Endodermal cell (in vitro differentiated cells): ENCODE data around the gene BARX1. TPM values are rescaled to one million over a fixed set of nuclear protein-coding genes. Genes with fewer than 3 reads are reported as not detected.

ENCODE experiments used
- DNase-seq: peaks from one replicate; pipeline ENCODE4 v3.0.0-alpha.2; 2017
- H3K27ac ChIP-seq: 2 replicates; pipeline ENCODE4 v1.5.1; 2013; ENCODE audit warnings: mild to moderate bottlenecking, low read depth, low read length, moderate library complexity
- H3K27me3 ChIP-seq: 2 replicates; pipeline ENCODE4 v1.6.1; 2013; ENCODE audit warnings: mild to moderate bottlenecking, low read length, moderate library complexity; ENCODE audit not compliant: insufficient read depth, control insufficient read depth, poor library complexity, severe bottlenecking
- H3K36me3 ChIP-seq: 2 replicates; pipeline ENCODE4 v1.7.0; 2013; ENCODE audit warnings: mild to moderate bottlenecking, low read length, moderate library complexity; ENCODE audit not compliant: control insufficient read depth, insufficient read depth
- H3K4me1 ChIP-seq: one replicate; pipeline ENCODE4 v1.7.0; 2013; ENCODE audit warnings: low read length; ENCODE audit not compliant: control insufficient read depth, insufficient read depth
- H3K4me3 ChIP-seq: 2 replicates; pipeline ENCODE4 v1.5.1; 2013; ENCODE audit warnings: mild to moderate bottlenecking, low read length, moderate library complexity
- H3K9ac ChIP-seq: 2 replicates; pipeline ENCODE4 v1.6.1; 2013; ENCODE audit warnings: mild to moderate bottlenecking, low read length, moderate library complexity; ENCODE audit not compliant: poor library complexity, severe bottlenecking; ENCODE audit errors: extremely low read depth
- H3K9me3 ChIP-seq: 2 replicates; pipeline ENCODE4 v1.6.1; 2013; ENCODE audit warnings: mild to moderate bottlenecking, low read length, moderate library complexity; ENCODE audit not compliant: control insufficient read depth
- H3K27ac Mint-ChIP-seq: 2 replicates; pipeline ENCODE4 v1.8.0; 2020; ENCODE audit warnings: mixed read lengths
- H3K27me3 Mint-ChIP-seq: 2 replicates; pipeline ENCODE4 v1.8.0; 2021; ENCODE audit warnings: mild to moderate bottlenecking, mixed read lengths; ENCODE audit not compliant: insufficient read depth
- H3K36me3 Mint-ChIP-seq: 2 replicates; pipeline ENCODE4 v1.8.0; 2020; ENCODE audit warnings: low read depth, mixed read lengths
- H3K4me1 Mint-ChIP-seq: 2 replicates; pipeline ENCODE4 v1.8.0; 2020; ENCODE audit warnings: mixed read lengths
- H3K4me3 Mint-ChIP-seq: 2 replicates; pipeline ENCODE4 v1.8.0; 2020; ENCODE audit warnings: mild to moderate bottlenecking, moderate library complexity, mixed read lengths
- H3K9me3 Mint-ChIP-seq: 2 replicates; pipeline ENCODE4 v1.8.0; 2020; ENCODE audit warnings: mild to moderate bottlenecking, mixed read lengths
- WGBS, 2 experiments: methylation state at CpG; one replicate each; pipeline versions ENCODE4 v1.1.5 to v1.1.7; 2013; ENCODE audit warnings: missing lambda C conversion rate in 2 of 2, mixed read lengths in 1 of 2; ENCODE audit not compliant: insufficient coverage in 1 of 2, insufficient read length in 1 of 2; 5-methylcytosine and 5-hydroxymethylcytosine counted together
- total RNA-seq, 2 donors: library from RNA; stranded (reverse); fragmentation: NEBNext Ultra II Directional in 1 of 2; extraction: Animal tissue kit (Norgen Biotek cat#: 25700) in 1 of 2; gene quantifications; 2 replicates in 1 of 2; 3 replicates in 1 of 2; pipeline ENCODE4 v1.2.1, GENCODE V29; 2021
- TF ChIP-seq, protein P1 (sequence below): fragments of 200-600 bp; sonication (generic); conservative IDR thresholded peaks from 2 replicates; pipeline ENCODE4 v1.5.0; 2021; ENCODE audit warnings: antibody characterized with exemption, mild to moderate bottlenecking

The BARX1 gene
- total RNA-seq, 2 donors from 2014 or later = 0.35 TPM; not detected in 1

DNA sequence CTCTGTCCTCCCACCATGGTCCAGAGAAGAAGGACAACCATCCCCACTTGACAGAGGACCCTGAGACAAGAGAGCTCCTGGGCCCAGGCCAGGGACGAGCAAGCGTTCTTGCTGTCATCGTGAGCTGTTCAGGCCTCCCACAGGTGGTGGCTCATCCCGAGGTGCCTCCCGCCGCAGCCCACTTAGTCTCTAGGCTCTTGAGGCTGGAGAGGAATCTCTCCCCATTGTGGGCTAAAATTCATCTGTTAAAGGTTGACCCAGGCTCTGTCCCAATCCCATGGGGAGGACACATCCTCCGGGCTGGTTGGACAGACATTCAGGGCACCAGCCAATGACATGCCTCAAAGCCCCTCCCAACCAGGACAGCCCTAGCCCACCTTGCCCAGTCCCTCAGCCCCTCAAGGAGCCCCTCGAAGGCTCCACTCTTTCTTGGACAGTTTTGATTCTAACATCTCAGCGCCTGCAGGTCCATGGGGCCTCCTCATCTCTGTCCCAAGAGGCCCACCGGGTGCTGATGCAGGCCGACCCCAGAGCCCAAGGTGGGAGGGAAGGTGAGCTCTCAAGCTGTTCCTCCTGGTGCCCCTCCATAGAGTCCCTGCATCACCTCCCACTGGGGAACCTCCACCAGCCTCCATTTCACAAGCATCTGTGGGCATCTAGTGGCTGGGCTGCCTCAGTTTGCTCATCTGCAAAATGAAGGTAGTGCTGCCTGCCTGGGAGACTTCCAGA, 52.9 kb downstream of the BARX1 start:
- H3K27ac ChIP-seq = no peak overlapping the region
- peaks cover 3% of the 10 kb centered on the region for H3K27me3 Mint-ChIP-seq
- H3K36me3 Mint-ChIP-seq = no peaks in the 10 kb centered on the region
- H3K9me3 Mint-ChIP-seq = peaks cover 2% of the 10 kb centered on the region
- H3K9me3 ChIP-seq = no peaks in the 10 kb centered on the region
- H3K4me3 Mint-ChIP-seq = no peak overlapping the region
- no peak overlapping the region for H3K4me3 ChIP-seq
- no peak overlapping the region for H3K27ac Mint-ChIP-seq
- H3K4me1 ChIP-seq = no peaks in the 10 kb centered on the region
- H3K4me1 Mint-ChIP-seq = no peaks in the 10 kb centered on the region
- DNase-seq = peak; percentile 28
- TF ChIP-seq, protein P1, sequence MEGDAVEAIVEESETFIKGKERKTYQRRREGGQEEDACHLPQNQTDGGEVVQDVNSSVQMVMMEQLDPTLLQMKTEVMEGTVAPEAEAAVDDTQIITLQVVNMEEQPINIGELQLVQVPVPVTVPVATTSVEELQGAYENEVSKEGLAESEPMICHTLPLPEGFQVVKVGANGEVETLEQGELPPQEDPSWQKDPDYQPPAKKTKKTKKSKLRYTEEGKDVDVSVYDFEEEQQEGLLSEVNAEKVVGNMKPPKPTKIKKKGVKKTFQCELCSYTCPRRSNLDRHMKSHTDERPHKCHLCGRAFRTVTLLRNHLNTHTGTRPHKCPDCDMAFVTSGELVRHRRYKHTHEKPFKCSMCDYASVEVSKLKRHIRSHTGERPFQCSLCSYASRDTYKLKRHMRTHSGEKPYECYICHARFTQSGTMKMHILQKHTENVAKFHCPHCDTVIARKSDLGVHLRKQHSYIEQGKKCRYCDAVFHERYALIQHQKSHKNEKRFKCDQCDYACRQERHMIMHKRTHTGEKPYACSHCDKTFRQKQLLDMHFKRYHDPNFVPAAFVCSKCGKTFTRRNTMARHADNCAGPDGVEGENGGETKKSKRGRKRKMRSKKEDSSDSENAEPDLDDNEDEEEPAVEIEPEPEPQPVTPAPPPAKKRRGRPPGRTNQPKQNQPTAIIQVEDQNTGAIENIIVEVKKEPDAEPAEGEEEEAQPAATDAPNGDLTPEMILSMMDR = no peak
- WGBS, 2 experiments = 80 to 89% methylated on average over 1 to 11 of the region's 11 CpGs
- H3K36me3 ChIP-seq = no peaks in the 10 kb centered on the region
- no peak overlapping the region for H3K9ac ChIP-seq
- no peaks in the 10 kb centered on the region for H3K27me3 ChIP-seq

Other genes with a start within 250 kb of the BARX1 start
- 10 to 100 TPM in 1 of 2 donors, 1 to 10 TPM in 1; 9.0 to 12.7 TPM for gene PTPDC1, start 129.1 kb upstream of the BARX1 start, total RNA-seq